ENCODE results near the gene ITGA6.

Gene ITGA6

DNA sequence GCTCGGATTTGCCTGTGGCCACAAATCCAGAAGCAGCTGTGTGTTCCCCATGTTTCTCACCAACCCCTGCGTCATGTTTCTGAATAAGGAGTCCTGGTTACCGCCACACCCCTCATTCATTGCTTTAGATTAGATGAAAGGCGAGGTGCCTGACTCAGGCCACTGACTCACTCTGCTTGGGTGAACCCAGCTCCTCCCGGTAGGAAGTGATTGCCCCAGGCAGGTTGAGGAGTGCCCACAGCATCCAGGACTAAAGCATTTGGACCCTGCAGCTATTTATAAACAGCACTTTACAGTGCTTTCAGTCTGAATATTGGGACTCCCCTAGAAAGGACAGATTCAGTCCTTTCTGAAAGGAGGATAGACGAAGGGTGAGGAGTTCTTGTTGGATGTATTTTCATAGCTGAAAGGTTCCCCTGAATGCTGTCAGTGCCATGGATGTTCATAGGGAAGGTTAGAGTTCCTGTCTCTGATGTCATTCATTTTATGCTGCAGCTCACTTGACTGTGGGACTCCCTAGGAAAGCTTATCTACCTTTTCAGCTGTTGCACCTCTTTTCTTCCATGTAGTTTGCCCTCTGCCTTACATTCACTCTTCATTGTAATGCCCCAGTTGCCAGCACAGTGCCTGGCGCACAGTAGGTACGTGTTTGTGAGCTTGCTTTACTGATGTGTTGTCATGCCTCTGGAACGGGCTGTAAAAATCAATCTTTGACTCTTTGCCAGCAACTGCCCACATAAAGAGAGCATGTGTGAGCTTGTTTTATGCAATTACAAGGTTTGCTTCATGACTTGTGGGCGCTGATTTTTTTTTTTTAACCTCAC, 14.9 kb downstream of the ITGA6 start:
- peak; percentile 47 for DNase-seq

DNA sequence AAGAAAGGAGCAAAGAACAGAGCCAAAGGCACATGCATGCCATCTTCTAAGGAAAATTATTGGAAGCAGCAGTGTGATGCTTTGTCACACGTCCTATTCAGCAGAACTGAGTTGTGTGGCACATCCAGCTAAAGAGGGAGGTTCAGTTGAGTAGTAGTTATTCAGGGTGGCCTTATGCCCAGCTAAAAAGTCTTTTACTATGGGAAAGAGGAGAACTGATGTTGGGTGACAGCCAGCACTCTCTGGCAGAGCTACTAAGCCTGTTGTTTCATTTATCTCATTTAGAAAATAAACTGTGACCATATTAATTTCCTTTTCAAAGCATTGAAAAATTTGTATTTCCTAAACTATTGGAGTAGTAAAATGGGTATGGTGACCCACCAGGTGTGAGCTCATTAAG, 18.5 kb downstream of the ITGA6 start:
- DNase-seq = no peak

DNA sequence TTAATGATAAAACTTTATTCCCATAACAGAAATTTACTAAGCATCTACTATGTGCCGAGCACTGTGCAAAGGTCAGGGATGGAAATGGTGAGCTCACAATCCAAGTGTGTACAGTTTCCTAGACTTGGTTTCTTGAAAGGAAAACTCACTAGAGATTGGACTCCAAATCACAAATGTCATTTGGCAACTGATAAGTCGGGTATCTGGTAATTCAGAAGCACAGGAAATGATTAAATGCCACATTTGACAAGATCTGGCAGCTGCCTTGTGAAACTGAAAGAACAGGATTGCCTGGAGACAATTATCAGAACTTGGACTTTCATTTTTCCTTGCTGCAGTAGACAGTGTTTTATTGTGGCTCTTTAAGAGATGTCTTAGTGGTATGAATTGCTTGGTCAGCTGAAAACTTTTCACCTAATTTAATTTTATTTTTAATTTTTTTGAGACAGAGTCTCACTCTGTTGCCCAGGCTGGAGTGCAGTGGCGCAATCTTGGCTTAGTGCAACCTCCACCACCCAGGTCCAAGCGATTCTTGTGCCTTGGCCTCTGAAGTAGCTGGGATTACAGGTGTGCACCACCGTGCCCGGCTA, 19.2 kb downstream of the ITGA6 start:
- DNase-seq = peak; percentile 52

DNA sequence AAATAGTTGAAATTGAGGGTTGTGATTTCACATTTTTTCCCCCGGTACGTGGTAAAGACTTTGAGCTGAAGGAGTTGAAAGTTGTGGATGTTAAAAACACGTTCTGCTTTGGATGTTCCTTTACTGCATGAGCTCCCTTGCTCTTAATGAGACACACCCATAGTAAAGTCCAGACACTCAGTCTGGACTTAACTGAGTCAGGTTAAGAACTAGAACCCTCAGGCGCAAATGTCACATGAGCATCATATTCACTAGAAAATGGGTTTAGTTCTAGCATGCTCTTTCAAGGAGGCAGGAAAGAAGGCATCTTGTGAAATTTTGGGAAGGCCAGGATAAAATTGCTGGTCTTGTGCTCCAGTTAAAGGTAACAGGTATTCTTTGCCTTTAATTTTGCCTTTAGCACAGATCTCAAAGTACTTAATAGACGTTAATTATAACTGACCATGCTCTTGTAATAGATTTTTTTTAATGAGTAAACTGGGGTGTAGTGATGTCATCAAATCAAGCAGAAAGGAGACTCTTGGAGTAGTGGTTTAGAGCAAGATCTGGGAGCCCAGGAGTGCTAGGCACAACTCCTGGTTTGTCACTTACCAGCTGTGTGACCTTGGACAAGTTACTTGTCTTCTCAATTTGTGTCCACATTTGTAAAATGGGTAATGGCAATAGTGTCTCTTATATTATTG, 20.6 kb downstream of the ITGA6 start:
- DNase-seq = no peak

DNA sequence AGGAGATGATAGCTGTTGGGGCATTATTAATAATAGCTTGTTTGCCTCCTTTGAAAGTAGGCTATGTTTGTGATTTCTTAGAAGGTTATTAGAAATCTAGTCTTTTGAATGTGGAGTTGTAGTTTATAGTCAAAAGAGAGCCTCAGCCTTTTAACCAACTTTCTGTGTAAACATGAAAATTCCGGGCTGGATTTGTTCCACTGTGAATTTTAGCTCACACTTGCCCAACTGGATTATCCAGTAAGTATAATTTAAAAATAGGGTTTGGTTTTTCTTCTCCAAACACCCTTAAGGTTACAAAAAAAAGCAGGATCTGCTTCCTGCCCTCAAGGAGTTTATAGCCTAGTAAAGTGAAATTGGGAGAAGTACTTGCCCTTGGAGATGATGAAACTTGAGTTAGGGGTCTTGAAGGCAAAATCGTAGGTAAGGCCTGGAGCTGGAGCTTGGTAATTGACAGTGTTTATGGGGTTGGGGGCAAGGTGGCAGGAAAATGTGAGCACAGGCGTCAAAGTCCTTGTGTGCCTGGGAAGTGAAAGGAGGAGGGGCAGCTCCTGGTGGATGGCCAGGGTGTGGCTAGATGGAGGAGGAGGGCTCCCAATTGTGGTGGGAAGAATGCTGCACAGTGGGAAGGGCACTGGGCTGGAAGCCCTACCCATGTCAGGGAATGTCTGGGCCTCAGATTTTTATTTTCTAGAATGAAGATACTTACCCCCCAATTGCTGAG, 21.3 kb downstream of the ITGA6 start:
- DNase-seq = no peak

DNA sequence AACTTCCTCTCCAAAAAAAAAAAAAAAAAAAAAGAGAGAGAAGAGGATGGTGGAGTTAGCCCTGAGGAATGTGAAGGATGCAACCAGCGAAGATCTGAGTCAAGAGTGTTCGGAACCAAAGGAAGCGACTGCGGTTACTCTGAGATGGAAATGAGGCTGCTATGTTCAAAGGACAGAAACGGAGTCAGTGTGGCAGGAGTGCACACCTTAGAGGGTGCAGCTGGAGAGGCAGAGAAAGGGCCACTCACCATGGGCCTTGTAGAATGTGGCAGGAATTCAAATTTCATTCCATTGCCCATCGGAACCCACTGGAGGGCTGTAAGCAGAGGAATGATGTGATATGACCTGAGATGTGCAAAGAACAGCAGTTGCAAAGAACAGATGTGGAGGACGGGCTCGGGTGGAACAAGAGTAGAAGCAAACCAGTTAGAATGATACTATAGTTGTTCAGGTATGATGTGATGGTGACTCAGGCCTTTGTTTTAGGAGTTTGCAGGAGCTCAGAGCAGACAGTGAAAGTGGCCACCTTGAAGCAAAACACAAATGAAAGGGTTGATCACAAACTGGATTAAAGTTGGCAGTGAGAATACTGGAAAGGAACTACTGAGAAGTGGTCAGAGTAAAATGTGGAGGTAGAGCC, 22.6 kb downstream of the ITGA6 start:
- no peak for DNase-seq

DNA sequence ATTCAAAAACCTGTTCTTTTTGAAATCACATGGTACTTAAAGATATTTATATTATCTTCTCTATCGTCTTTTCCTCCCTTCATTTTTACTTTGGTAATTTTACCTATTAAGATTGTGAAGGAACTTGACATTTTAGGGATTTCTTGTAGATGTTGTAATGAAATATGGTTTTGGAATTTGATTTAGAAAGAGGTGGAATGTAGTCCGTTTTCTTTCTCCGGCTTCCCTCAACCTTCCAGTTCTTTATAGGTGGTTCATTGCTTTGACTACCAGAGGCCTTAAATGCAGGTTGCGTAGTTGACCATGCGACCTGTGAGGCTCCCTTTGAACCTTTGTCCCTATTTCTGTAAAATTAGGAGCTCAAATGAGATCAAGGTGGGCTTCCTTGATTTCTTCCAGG, 24.5 kb downstream of the ITGA6 start:
- DNase-seq = no peak

DNA sequence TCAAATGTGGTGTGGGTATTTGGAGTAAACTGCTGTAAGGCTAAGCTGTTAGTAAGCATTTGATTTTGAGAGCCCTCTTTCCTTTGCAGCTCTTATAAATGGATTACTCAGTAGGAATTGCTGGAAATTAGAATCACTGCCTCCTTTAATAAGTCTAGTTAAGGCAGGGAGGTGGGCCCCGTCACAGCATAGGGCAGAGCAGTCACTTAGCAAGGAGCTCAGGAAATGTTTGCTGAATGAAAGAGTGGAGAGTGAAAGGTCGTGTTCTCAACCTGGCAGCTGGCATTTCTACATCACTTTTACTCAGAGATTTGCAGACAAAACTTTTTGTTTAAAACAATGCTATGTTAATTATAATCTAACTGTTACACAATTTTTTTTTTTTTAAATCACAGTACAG, 25.5 kb downstream of the ITGA6 start:
- DNase-seq = no peak

DNA sequence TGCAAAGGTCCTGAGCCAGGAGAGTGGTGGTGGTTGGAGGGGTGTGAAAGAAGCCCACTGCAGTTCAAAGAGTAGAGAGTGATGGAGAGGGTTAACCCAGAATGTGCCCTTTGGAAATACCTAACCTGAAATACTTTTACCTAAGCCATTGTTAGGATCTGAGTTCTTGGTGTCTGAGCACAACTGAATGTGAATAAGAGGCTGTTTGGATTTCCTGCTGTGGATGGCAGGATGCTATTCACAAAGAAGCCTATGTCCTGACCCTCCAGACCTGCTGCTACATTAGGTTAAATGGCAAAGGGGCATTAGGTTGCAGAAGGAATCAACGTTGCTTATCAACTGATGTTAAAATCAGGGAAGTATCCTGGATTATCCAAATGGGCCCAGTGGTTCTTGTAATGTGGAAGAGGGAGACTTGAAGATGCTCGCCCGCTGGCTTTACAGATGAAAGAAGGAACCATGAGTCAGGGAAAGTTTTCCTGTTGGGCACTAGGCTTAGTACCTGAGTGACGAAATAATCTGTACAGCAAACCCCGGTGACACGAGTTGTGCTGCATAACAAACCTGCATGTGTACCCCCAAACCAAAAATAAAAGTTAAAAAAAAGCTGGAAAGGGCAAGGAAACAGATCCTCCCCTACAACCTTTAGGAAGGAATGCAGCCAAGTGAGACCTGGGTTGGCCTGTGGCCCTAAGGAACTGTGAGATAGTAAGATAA, 27.2 kb downstream of the ITGA6 start:
- no peak for DNase-seq

DNA sequence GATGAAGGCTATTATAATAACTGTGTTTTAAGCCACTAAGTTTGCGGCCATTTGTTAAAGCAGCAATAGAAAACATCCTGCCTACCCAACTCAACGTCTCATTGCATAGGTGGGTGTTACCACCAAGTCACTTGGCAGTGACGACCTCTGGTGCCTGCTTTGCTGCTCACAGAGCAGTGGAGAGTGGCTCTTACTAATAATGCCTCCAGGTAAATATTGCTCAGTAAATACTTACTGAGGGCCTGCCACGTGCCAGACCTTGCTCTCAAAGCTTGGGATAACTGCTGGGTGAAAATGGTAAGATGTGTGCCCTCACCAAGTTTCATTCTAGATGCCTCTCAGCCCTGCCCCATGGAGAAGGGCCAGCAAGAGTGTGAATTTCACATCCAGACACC, 27.7 kb downstream of the ITGA6 start:
- no peak for DNase-seq

DNA sequence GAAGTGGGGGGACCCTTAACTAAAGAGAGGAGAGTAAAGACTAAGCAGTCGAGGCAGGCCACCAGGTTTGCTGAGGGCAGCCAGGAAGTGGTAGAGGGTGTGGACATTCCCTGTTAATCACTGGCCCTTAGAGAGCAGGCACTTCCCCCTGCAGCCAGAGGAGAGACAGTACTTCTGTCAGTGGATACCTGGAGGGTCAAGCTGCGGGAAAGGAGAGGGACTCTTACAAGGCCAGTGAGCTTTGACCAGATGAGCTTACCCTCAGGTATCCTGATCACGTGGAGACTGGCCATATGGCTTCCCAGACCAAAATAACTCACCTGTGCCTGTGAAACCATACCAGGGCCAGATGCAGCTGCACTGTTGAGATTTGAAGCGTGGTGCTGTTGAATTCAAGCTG, 28.6 kb downstream of the ITGA6 start:
- no peak for DNase-seq

DNA sequence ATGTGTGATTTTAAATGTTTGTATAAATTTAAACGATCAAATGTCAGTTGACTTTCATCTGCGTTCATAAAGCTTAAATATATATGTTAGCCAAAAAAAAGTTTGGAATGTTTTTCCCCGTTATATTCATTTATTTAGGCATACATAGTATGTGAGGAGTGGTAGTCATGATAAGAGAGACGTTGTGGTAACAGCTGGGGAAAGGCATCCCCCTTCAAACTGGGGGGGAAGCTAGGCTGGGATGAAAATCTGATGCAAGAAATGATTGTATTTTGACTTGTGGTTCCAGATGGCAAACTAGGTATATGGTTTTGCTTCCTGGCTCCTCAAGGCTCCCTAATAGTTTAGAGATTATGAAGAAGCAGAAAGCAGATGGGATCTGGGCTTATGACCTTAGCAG, 30.1 kb downstream of the ITGA6 start:
- DNase-seq = no peak

DNA sequence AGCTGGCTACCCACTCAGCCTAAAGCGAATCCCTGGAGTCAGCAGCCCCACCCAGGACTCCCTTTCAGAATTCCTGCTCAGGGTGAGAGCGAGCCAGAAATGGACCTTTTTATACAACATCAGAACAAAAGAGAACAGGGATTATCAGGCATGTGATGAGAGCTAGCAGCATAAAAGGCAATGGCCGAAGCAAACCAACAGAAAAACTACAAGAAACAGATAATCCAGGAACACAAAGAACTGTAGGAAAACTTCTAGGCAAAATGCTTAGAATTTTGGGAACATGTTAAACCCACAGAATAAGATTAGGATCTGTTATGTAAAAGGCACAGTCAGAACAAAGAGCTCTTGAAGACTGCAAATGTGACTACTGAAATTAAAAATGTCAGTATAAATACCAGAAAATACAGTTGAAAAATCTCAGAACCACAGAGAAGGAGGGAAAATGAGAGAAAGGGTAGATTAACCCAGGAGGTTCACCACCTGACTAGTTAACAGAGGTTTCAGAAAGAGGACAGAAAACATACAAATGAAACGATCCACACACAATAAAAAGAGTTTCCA, 31.3 kb downstream of the ITGA6 start:
- DNase-seq = no peak

DNA sequence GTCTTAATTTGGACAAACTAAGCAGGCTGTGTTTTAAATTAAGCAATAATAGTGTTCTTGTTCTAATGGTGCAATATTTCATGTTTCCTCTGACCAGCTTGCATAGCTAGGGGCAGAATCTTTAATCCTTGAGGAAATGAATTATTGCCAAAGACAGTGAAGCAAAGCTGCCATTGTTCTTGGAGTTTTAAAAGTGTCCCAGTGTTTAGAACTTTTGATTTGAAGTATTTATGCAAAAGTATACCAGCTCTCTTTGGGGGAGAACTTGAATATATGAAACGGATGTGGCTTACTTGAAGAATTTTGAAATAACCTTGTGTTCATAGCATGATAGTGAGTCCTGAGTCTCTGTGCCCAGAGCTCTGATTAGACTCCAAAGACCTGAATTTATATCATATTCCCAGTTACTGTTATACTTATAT, 33.4 kb downstream of the ITGA6 start:
- no peak for DNase-seq

DNA sequence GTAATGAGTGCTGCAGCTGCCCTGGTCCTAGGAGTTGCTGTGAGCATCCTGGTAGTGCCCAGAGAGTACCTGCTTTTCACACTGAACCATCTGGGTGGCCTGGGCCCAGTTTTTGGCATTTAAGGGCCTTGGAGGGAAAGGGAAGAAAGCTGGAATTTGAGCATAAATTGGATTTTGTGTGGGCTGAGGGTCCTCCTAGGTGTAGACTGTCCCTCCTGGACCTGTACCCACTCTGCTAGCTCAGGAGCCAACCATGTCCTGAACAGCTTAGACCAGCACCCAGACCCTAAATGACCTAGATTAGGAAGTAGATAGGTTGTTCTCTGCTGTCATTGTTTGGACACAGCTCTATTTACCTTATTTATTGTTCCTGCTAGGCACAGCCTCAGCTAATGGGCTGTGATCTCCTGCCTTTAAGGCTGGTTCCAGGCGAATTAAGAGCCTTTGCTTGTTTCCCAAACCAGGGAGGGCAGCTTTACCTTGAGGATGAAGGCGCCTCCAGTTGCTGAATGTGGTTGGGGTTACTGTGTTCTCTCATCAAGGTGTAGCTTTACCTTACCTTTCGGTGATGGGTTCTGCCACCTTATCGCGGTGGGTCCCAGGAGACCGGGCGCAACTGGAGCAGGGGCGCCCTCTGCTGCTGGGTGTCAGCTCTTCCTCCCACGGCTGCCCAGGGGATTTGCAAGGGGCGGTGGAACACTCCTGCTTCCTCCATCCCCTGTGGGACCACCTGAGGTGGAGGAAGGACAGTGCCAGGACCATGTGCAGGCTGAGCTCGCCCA, 34.4 kb downstream of the ITGA6 start:
- DNase-seq = peak; percentile 75

DNA sequence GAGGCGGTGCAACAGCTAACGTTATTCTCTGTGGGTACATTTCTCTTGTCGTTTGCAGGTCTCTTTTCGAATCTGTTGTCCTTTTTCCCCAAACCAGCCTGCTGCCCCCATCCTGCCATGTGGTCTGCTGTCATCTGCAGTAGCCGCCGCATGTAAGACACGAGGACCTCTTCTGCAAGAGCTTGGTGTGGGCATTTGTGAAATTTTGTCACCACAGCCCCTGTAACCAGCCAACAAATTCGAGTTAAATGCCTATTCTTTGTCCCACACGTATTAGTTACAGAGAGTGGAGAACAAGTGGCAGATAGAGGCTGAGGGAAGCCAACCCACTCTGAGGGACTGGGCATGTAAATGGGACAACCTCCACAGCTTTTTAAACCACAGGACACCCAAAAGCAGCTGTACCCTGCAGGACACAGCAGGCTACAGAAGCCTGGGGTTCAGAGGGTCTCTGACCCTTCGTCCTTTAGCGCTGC, 35.0 kb downstream of the ITGA6 start:
- DNase-seq = no peak

DNA sequence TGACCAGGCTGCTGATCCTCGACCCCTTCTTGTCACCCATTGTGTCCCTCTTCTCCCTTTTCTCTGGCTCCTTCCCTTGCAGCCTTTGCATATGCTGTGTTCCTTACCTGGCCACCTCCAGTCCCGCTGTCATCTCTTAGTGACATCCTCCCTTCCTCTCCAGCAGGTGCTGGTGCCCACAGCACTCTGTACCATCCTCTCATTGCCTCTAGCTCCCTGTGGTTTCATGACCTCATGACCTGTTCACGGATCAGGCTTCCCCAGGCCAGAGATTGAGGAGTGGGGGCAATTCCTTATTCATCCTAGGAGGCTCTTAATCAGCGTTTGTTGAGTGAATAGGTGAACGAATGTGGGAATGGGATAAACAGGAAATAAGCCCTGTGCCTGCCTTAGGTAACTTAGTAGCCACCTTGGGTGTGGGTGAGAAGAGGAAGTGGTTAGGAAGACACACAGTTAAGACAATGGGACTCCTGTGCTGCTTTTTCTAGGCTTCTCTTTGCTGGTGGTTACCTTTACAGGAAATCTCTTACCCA, 35.5 kb downstream of the ITGA6 start:
- peak; percentile 71 for DNase-seq

DNA sequence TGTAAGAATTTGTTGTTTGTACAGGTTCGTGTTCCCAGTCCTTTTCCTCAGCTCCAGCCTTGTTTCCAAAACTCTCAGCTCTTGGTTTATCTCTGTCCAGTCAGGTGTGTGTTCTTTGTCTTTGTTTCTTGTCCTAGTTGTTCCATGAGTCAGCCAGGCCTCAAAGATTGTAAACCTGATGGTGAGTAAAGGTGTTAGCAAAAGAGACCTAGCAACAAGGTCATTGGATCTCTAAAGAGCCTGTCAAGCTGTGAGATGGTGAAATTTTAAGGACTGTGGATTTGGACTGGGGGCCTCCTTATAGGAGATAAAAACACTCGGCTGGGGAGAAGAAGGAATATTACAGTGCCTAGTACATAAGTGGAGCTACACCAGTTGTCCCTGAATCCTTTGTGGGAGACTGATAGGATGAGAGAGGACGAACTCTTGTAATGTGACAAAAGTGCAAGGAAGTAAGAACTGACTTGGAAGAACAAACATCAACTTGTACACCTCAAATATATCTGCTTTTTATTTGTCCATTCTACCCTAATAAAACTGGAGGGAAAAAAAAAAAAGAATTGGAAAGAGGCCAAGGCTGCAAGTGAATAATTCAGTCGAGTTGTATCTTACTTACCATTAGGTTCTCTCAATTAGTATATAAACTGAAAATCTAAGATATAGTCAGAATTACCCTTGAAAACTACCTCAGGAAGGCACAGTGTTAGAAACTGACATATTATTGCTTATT, 37.2 kb downstream of the ITGA6 start:
- DNase-seq = no peak

DNA sequence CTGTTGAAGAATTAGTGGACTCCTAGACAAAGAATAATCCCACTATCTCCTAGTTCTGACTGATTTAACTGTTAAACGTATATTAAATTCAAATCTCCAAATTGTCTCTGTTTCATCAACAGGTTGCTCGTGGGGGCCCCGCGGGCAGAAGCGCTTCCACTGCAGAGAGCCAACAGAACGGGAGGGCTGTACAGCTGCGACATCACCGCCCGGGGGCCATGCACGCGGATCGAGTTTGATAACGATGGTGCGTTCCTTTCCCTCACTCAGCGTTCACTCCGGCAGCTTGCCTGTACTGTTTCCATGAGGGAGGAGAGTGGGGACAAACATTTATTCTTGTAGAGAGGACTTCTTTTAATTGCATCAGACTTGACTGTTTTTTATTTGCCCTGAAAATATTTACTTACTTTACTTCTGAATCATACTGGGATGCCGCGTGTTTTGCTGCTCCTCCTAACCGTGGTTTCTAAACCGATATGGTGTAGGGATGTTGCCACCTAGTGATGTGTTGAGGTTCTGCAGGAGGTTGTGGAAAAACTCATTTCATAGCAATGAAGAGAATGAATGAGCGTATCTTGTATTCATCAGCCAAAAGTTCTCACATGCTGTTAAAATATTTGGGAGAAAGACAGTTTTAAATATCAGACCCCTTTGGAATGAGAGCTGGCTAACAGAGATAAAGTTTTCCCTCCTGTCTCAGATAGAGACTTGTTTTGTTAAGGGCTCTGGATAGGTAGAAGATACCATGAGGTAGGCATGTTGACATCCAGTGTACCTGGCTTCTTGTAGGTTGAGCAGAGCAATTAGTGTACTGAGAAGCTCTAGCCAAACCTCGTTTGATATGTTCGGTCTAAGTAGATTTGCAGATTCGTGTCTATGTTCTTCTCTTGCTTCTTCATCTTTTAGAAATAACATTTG, 38.3 kb downstream of the ITGA6 start:
- DNase-seq = peak; percentile 82

All from activated CD4-positive, alpha-beta T cell treated with anti-CD3 and anti-CD28 coated beads, Interleukin-10, Interleukin-2, amounts not matched to agents 100 ng/mL and 50 ng/mL, durations not matched to agents 16 hours and 8 hours (primary cell).